Right lobe of liver (tissue), 6 donors: Measurements from ENCODE around the gene SDC4. TPM values are rescaled to one million over a fixed set of nuclear protein-coding genes. Genes with fewer than 3 reads are reported as not detected.
A peak's percentile ranks its signal among the peaks of the same experiment; 100 is the strongest.

Experiments
- ATAC-seq, 4 donors: fragments of 200-7000 bp; cut with Tn5 transposase; one replicate each; pipeline ENCODE4 v1.9.1; 2020; ENCODE audit warnings: mild to moderate bottlenecking in 4 of 4, moderate library complexity in 4 of 4
- DNase-seq, 3 donors: peaks; one replicate each; pipeline ENCODE4 v3.0.0-alpha.2; 2020
- H3K27ac ChIP-seq, 3 donors: fragments of 200-600 bp; one replicate each; pipeline ENCODE4 v1.8.0; 2022
- H3K27me3 ChIP-seq, 2 donors: fragments of 200-600 bp; one replicate each; pipeline ENCODE4 v1.8.0; 2022
- H3K36me3 ChIP-seq, 4 donors: fragments of 200-600 bp; sonication (generic) in 1 of 4; one replicate each; pipeline versions ENCODE4 v1.5.1 to v1.8.0; 2017 to 2022; ENCODE audit warnings: control low read depth in 1 of 4
- H3K4me1 ChIP-seq, 4 donors: fragments of 200-600 bp; sonication (generic) in 1 of 4; one replicate each; pipeline versions ENCODE4 v1.5.1 to v1.8.0; 2017 to 2022; ENCODE audit warnings: control low read depth in 1 of 4
- H3K4me3 ChIP-seq, 3 donors: fragments of 200-600 bp; one replicate each; pipeline ENCODE4 v1.8.0; 2022
- H3K9me3 ChIP-seq, 4 donors: fragments of 200-600 bp; sonication (generic) in 1 of 4; one replicate each; pipeline versions ENCODE4 v1.5.1 to v1.8.0; 2017 to 2022; ENCODE audit warnings: control low read depth in 1 of 4
- CTCF ChIP-seq, 4 donors: fragments of 200-600 bp in 3 of 4; fragments of 450-650 bp in 1 of 4; IDR thresholded peaks; one replicate each; pipeline versions ENCODE4 v1.5.1 to v1.8.0; 2016 to 2022; ENCODE audit warnings: antibody characterized with exemption in 4 of 4, mild to moderate bottlenecking in 2 of 4
- POLR2A ChIP-seq: fragments of 450-650 bp; IDR thresholded peaks from one replicate; pipeline ENCODE4 v1.6.1; 2017; ENCODE audit warnings: antibody characterized with exemption, mild to moderate bottlenecking
- WGBS: methylation state at CpG from one replicate; pipeline ENCODE4 v1.1.6; 2018; ENCODE audit warnings: low coverage, low lambda C conversion rate; ENCODE audit not compliant: insufficient coverage; ENCODE audit errors: missing lambda C conversion rate; 5-methylcytosine and 5-hydroxymethylcytosine counted together
- intact Hi-C, 2 donors: fragments of 100-400 bp; cut with DNase I; formaldehyde crosslinking; loops; one replicate each; pipeline versions ENCODE4 v1.11.2 to v1.14.1; 2022
- total RNA-seq, 6 experiments: library from RNA; depleted of rRNA in 2 of 6; stranded (reverse); fragments of >200 nt in 2 of 6; fragmentation: NEBNext Ultra II Directional in 3 of 6; extraction: Animal tissue kit (Norgen Biotek cat#: 25700) in 3 of 6; gene quantifications; one replicate each; pipeline versions ENCODE4 v1.1.0 to v1.2.4, GENCODE V29; 2016 to 2023
- donor health status: DM: no; HTN: yes; CAD: no.
- donor health status: DM: no; HTN: no; CAD: no.
- donor health status: DM: no; HTN: no; CAD: no.
- donor health status: DM: no; HTN: yes; CAD: no.
- donor health status: DM: no; HTN: yes; CAD: no.

Gene SDC4
- total RNA-seq, 6 experiments from 2014 or later, result 84.3 to 373 (median 116) TPM

GRCh38 chr20:45307076-45307640 is 41.1 kb downstream of the SDC4 start:
- Histone ChIP-seq H3K36me3 (no peaks in the 10 kb centered on the region), H3K27me3 (peaks cover 0 to 15% of the 10 kb centered on the region in 2 donors), H3K9me3 (no peaks in the 10 kb centered on the region), H3K27ac (no peak overlapping the region), H3K4me3 (no peak overlapping the region), H3K4me1 (peaks cover 0 to 3% (median 0%) of the 10 kb centered on the region in 4 donors)
- intact Hi-C loops, result no loop called here
- DNase-seq, result no peak
- ATAC-seq, result no peak
- WGBS, result 51% methylated on average over 16 of the region's 16 CpGs
- no peak for TF ChIP-seq CTCF (IDR thresholded peaks at IDR 0.05)
- TF ChIP-seq POLR2A, result no peak

- peak; percentile 51 to 73 (median 66) for TF ChIP-seq CTCF (IDR thresholded peaks at IDR 0.05)
- TF ChIP-seq POLR2A, result no peak
- no peak for DNase-seq
- no peak within 1 kb of the TSS for H3K27ac ChIP-seq
- peaks cover 0 to 15% of the 10 kb centered on the region in 2 donors for H3K27me3 ChIP-seq
- peak in 3 of 4 donors; percentile 8 to 35 (median 25) for ATAC-seq
- no peaks in the 10 kb centered on the region for H3K9me3 ChIP-seq
- peaks cover 0 to under 1% (median 0%) of the 10 kb centered on the region in 4 donors for H3K4me1 ChIP-seq
- WGBS, result 8% methylated on average over 19 of the region's 41 CpGs
- no peaks in the 10 kb centered on the region for H3K36me3 ChIP-seq
- no peak within 1 kb of the TSS for H3K4me3 ChIP-seq
- intact Hi-C loops, result no loop called here
These were observed 41.7 kb downstream of the SDC4 start, which contains the start of gene RBPJL for GRCh38 chr20:45306431-45306982. TSS of gene RBPJL (plus strand) at chr20:45306840. CDS start at chr20:45306923, 83 bp downstream.

GRCh38 chr20:45305262-45305661 is 43.0 kb downstream of the SDC4 start:
- no peak overlapping the region for H3K4me3 ChIP-seq
- WGBS, result 57% methylated on average over 4 of the region's 4 CpGs
- no peak for TF ChIP-seq POLR2A
- no peak for TF ChIP-seq CTCF (IDR thresholded peaks at IDR 0.05)
- peaks cover 0 to 15% of the 10 kb centered on the region in 2 donors for H3K27me3 ChIP-seq
- no peak for ATAC-seq
- H3K4me1 ChIP-seq, result no peaks in the 10 kb centered on the region
- H3K36me3 ChIP-seq, result no peaks in the 10 kb centered on the region
- no peak for DNase-seq
- H3K27ac ChIP-seq, result no peak overlapping the region
- H3K9me3 ChIP-seq, result no peaks in the 10 kb centered on the region
- intact Hi-C loops, result no loop called here

- 61% methylated on average over 25 of the region's 43 CpGs for WGBS
- no peaks in the 10 kb centered on the region for H3K4me1 ChIP-seq
- DNase-seq, result no peak
- ATAC-seq, result no peak
- no peaks in the 10 kb centered on the region for H3K9me3 ChIP-seq
- H3K4me3 ChIP-seq, result no peak overlapping the region
- H3K27ac ChIP-seq, result no peak overlapping the region
- TF ChIP-seq POLR2A (no peak), CTCF (IDR thresholded peaks at IDR 0.05) (no peak)
- no peaks in the 10 kb centered on the region for H3K36me3 ChIP-seq
- intact Hi-C loops, result no loop called here
- H3K27me3 ChIP-seq, result peaks cover 0 to 15% of the 10 kb centered on the region in 2 donors
These were observed 43.7 kb downstream of the SDC4 start for GRCh38 chr20:45304464-45304999.
